COLO668 (cell line): ENCODE results near the gene ARNT2.

Experiments
- DNase-seq: peaks from one replicate; lab custom pipeline; 2025; ENCODE audit not compliant: unreplicated experiment; lab: John Stamatoyannopoulos, UW

ARNT2 gene

GRCh38 chr15:80441041-80441440 is 36.9 kb downstream of the ARNT2 start:
- DNase-seq = no peak

- DNase-seq = no peak
Observed at GRCh38 chr15:80441714-80442113, 37.5 kb downstream of the ARNT2 start.

GRCh38 chr15:80442728-80443403 is 38.7 kb downstream of the ARNT2 start:
- no peak for DNase-seq

- no peak for DNase-seq
Observed at GRCh38 chr15:80444680-80445251, 40.6 kb downstream of the ARNT2 start.

GRCh38 chr15:80445300-80446041 is 41.3 kb downstream of the ARNT2 start:
- DNase-seq = no peak

- DNase-seq = peak; percentile 20
Observed at GRCh38 chr15:80447077-80447476, 42.9 kb downstream of the ARNT2 start.

GRCh38 chr15:80449825-80450224 is 45.6 kb downstream of the ARNT2 start:
- DNase-seq = no peak

GRCh38 chr15:80450811-80451321 is 46.7 kb downstream of the ARNT2 start:
- no peak for DNase-seq

GRCh38 chr15:80452166-80452565 is 48.0 kb downstream of the ARNT2 start:
- no peak for DNase-seq

GRCh38 chr15:80455051-80455648 is 51.0 kb downstream of the ARNT2 start:
- DNase-seq = no peak

- peak; percentile 45 for DNase-seq
Observed at GRCh38 chr15:80455668-80456442, 51.7 kb downstream of the ARNT2 start.

GRCh38 chr15:80456517-80457492 is 52.6 kb downstream of the ARNT2 start:
- DNase-seq = no peak

- no peak for DNase-seq
Observed at GRCh38 chr15:80457896-80458295, 53.7 kb downstream of the ARNT2 start.

GRCh38 chr15:80458580-80458979 is 54.4 kb downstream of the ARNT2 start:
- DNase-seq = no peak

- DNase-seq = no peak
Observed at GRCh38 chr15:80459380-80459779, 55.2 kb downstream of the ARNT2 start.

GRCh38 chr15:80459818-80460217 is 55.6 kb downstream of the ARNT2 start:
- no peak for DNase-seq

- DNase-seq = no peak
Observed at GRCh38 chr15:80461356-80462095, 57.3 kb downstream of the ARNT2 start.

- no peak for DNase-seq
Observed at GRCh38 chr15:80462111-80462510, 57.9 kb downstream of the ARNT2 start.
